ENCODE results near the gene TRAF3.

TRAF3 gene

DNA sequence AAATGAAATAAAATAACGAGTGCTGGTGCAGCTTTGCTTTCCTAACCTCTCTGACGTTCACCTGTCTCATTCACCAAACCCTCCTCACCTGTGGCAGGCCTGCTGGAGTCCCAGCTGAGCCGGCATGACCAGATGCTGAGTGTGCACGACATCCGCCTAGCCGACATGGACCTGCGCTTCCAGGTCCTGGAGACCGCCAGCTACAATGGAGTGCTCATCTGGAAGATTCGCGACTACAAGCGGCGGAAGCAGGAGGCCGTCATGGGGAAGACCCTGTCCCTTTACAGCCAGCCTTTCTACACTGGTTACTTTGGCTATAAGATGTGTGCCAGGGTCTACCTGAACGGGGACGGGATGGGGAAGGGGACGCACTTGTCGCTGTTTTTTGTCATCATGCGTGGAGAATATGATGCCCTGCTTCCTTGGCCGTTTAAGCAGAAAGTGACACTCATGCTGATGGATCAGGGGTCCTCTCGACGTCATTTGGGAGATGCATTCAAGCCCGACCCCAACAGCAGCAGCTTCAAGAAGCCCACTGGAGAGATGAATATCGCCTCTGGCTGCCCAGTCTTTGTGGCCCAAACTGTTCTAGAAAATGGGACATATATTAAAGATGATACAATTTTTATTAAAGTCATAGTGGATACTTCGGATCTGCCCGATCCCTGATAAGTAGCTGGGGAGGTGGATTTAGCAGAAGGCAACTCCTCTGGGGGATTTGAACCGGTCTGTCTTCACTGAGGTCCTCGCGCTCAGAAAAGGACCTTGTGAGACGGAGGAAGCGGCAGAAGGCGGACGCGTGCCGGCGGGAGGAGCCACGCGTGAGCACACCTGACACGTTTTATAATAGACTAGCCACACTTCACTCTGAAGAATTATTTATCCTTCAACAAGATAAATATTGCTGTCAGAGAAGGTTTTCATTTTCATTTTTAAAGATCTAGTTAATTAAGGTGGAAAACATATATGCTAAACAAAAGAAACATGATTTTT is 128.2 kb downstream of the TRAF3 start:
- no peak overlapping the region for H3K4me3 ChIP-seq (ENCODE audit: insufficient read length, low read depth)
- H3K27me3 ChIP-seq (ENCODE audit: insufficient read depth, insufficient read length), result no peaks in the 10 kb centered on the region
- H3K4me1 ChIP-seq (ENCODE audit: insufficient read depth, insufficient read length), result peaks cover 2% of the 10 kb centered on the region
- no peak for DNase-seq (ENCODE audit: low read depth, low spot score)
- H3K9me3 ChIP-seq (ENCODE audit: insufficient read depth, low read length), result peaks cover 14% of the 10 kb centered on the region; the same call in 1 of the 2 replicates
- no peak overlapping the region for H3K9ac ChIP-seq (ENCODE audit: insufficient read length, low read depth)
- peaks cover 48% of the 10 kb centered on the region for H3K36me3 ChIP-seq (ENCODE audit: insufficient read depth, insufficient read length, low read length)
- no peak for TF ChIP-seq SUZ12 (IDR thresholded peaks at IDR 0.05; ENCODE audit: extremely low read depth, insufficient read depth, insufficient read length)
- TF ChIP-seq YY1 (IDR thresholded peaks at IDR 0.05; ENCODE audit: insufficient read depth, insufficient read length), result no peak
- TF ChIP-seq ZNF274 (IDR thresholded peaks at IDR 0.05; ENCODE audit: low read depth, low read length), result no peak

DNA sequence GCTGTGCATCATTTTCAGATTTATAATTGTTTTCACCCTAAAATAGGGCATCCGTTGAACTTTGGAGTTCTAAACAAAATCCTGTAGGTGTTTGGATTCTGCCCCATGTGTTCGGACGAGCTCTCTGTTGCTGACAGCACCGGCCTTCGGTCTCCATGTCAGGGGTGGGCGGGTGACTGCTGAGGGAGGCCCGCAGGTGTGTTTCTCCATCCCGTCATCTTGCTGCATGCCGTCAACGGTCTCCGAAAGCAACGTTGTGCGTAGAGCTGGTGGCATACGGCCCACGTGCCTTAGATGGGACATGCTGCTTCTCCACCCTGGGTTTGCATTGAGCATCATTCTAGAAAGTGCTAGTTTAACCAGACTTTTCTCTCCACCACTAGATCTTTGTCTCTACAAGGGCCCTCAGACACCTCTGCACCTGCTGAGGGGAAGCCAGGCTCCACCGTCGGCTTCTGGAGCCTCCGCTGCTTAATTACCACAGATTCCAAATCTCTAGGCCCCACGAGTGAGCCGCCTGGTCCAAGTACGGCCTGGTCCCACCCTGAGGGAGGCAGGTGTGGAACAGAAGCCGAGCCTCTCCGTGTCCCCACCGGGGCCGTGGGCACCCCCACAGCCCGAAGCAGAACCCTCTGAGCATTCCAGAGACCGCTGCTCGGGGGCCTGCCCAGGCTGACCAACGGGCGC is 129.5 kb downstream of the TRAF3 start:
- Histone ChIP-seq H3K9ac (ENCODE audit: insufficient read length, low read depth) (no peak overlapping the region), H3K4me1 (ENCODE audit: insufficient read depth, insufficient read length) (peaks cover 2% of the 10 kb centered on the region), H3K27me3 (ENCODE audit: insufficient read depth, insufficient read length) (no peaks in the 10 kb centered on the region), H3K9me3 (ENCODE audit: insufficient read depth, low read length) (peaks cover 14% of the 10 kb centered on the region; the same call in 1 of the 2 replicates), H3K36me3 (ENCODE audit: insufficient read depth, insufficient read length, low read length) (peaks cover 45% of the 10 kb centered on the region), H3K4me3 (ENCODE audit: insufficient read length, low read depth) (no peak overlapping the region)
- DNase-seq (ENCODE audit: low read depth, low spot score), result no peak
- TF ChIP-seq YY1 (IDR thresholded peaks at IDR 0.05; ENCODE audit: insufficient read depth, insufficient read length) (no peak), SUZ12 (IDR thresholded peaks at IDR 0.05; ENCODE audit: extremely low read depth, insufficient read depth, insufficient read length) (no peak), ZNF274 (IDR thresholded peaks at IDR 0.05; ENCODE audit: low read depth, low read length) (no peak)

DNA sequence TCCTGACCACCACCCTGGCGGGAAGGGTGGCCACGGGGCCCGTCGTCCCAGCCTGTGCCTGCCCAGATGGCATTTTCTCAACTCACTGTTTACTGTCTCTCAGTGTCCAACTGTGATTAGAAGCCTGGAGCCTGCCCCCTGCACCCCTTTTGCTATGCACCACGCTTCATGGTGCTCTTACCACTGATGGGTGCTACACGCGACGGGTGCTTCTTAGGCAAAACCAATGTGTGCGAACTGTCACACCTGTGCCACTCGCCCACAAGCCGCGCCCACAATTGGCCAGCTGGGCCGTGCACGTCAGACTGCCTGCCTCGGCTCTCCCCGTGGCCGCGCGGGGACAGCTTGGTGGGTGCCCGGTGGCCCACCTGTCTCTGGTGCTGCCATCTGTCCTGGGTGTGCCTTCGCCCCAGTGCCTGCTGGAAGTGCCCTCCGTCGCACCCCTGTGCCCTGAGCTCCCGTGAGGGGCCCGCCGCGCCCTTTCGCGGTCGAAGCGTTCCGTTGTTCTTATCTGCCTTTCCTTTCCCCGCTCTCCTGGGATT is 130.1 kb downstream of the TRAF3 start:
- Histone ChIP-seq H3K36me3 (ENCODE audit: insufficient read depth, insufficient read length, low read length) (peaks cover 47% of the 10 kb centered on the region), H3K4me1 (ENCODE audit: insufficient read depth, insufficient read length) (peaks cover 2% of the 10 kb centered on the region), H3K4me3 (ENCODE audit: insufficient read length, low read depth) (no peak overlapping the region), H3K27me3 (ENCODE audit: insufficient read depth, insufficient read length) (no peaks in the 10 kb centered on the region), H3K9ac (ENCODE audit: insufficient read length, low read depth) (no peak overlapping the region), H3K9me3 (ENCODE audit: insufficient read depth, low read length) (peaks cover 14% of the 10 kb centered on the region; the same call in 1 of the 2 replicates)
- DNase-seq (ENCODE audit: low read depth, low spot score), result no peak
- TF ChIP-seq SUZ12 (IDR thresholded peaks at IDR 0.05; ENCODE audit: extremely low read depth, insufficient read depth, insufficient read length), result no peak
- TF ChIP-seq YY1 (IDR thresholded peaks at IDR 0.05; ENCODE audit: insufficient read depth, insufficient read length), result no peak
- no peak for TF ChIP-seq ZNF274 (IDR thresholded peaks at IDR 0.05; ENCODE audit: low read depth, low read length)

DNA sequence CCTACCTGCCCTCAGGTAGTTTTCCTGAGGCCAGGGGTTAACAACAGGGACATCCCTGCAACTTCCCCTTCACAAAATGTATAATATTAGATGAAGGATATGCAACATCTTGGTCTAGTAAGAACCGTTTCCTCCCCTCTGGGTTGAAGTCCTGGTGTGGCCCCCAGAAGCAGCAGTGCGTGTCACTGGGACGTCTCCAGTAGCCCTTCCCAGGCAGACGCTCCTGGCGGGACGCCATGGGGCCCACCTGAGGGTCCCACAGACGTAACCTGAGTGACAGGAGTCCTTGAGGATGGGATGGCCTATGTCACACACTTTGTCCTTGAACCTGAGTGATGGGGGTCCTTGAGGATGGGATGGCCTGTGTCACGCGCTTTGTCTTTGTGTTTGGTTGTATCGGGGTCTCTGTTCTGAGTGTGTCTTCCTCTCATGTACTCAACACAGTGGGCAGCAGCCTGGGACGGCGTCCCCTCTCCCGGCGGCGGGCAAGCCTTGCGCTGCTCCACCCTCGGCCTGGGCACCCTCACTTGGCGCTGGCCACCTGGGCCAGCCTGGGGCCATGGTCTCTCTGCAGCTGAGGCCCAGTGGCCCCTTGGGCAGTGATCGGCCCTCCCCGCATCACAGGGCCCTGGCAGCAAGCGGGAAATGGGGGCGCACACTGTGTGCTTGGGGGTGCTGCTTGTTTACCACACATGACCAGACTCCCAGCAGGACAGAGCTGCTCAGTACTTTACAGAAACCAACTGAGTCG is 130.9 kb downstream of the TRAF3 start:
- Histone ChIP-seq H3K9me3 (ENCODE audit: insufficient read depth, low read length) (peaks cover 14% of the 10 kb centered on the region; the same call in 1 of the 2 replicates), H3K9ac (ENCODE audit: insufficient read length, low read depth) (no peak overlapping the region), H3K36me3 (ENCODE audit: insufficient read depth, insufficient read length, low read length) (peaks cover 41% of the 10 kb centered on the region), H3K4me1 (ENCODE audit: insufficient read depth, insufficient read length) (no peaks in the 10 kb centered on the region), H3K4me3 (ENCODE audit: insufficient read length, low read depth) (no peak overlapping the region), H3K27me3 (ENCODE audit: insufficient read depth, insufficient read length) (no peaks in the 10 kb centered on the region)
- TF ChIP-seq ZNF274 (IDR thresholded peaks at IDR 0.05; ENCODE audit: low read depth, low read length), result no peak
- no peak for TF ChIP-seq YY1 (IDR thresholded peaks at IDR 0.05; ENCODE audit: insufficient read depth, insufficient read length)
- TF ChIP-seq SUZ12 (IDR thresholded peaks at IDR 0.05; ENCODE audit: extremely low read depth, insufficient read depth, insufficient read length), result no peak
- DNase-seq (ENCODE audit: low read depth, low spot score), result no peak

DNA sequence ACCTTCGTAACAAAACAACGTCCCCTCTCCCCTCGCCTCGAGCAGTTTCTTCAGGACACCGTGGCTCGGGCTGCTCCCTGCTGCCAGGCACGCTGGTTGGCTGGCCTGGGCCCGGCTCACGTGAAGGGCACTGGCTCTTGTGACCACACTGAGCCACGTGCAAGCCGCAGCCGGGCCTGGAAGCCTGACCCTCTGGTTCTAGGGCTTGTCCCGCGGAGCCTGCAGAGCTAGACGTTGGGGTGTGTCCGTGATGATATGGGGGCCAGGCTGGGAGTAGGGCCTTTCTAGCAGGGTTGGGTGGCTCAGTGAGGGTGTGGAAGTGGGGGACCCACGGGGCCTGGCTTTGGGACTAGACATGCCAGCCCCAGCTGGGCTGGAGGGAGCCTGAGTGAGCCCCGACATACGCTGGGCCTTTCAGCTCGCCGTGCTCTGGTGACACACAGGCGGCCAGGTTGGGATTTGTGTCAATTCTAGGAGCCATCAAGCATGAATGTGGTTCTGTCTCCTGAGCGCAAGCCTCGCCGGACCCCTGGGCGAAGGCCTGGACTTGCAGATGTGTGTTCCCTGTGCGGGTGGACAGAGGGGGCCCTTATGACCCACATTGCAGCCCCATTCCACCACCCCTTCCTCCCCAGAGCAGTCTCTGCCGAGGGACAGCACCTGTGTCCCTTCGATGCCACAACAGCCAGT is 131.7 kb downstream of the TRAF3 start:
- Histone ChIP-seq H3K4me3 (ENCODE audit: insufficient read length, low read depth) (no peak overlapping the region), H3K27me3 (ENCODE audit: insufficient read depth, insufficient read length) (no peaks in the 10 kb centered on the region), H3K4me1 (ENCODE audit: insufficient read depth, insufficient read length) (peaks cover 4% of the 10 kb centered on the region), H3K9ac (ENCODE audit: insufficient read length, low read depth) (no peak overlapping the region), H3K36me3 (ENCODE audit: insufficient read depth, insufficient read length, low read length) (peaks cover 34% of the 10 kb centered on the region), H3K9me3 (ENCODE audit: insufficient read depth, low read length) (peaks cover 14% of the 10 kb centered on the region; the same call in 1 of the 2 replicates)
- TF ChIP-seq SUZ12 (IDR thresholded peaks at IDR 0.05; ENCODE audit: extremely low read depth, insufficient read depth, insufficient read length) (no peak), ZNF274 (IDR thresholded peaks at IDR 0.05; ENCODE audit: low read depth, low read length) (no peak), YY1 (IDR thresholded peaks at IDR 0.05; ENCODE audit: insufficient read depth, insufficient read length) (no peak)
- DNase-seq (ENCODE audit: low read depth, low spot score), result no peak

DNA sequence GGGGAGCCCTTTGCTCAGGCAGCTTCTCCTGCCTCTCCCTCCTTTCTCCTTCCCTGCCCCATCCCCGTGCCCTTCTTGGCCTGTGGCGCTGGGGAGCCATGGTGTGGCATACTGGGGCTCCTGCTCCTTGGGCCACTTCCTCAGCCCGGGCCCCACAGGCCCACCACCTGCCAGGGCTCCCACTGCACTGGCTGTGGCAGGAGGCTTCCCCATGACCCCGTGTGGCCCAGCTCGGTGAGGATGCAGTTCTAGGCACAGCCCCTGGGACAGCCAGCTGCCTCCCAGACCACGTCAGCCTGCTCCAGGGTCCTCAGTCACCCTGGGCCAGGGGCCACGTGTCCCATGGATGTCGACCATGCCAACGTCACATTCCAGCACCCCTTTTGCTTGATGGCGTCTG is 132.2 kb downstream of the TRAF3 start:
- DNase-seq (ENCODE audit: low read depth, low spot score), result no peak
- TF ChIP-seq SUZ12 (IDR thresholded peaks at IDR 0.05; ENCODE audit: extremely low read depth, insufficient read depth, insufficient read length), result no peak
- no peak for TF ChIP-seq ZNF274 (IDR thresholded peaks at IDR 0.05; ENCODE audit: low read depth, low read length)
- TF ChIP-seq YY1 (IDR thresholded peaks at IDR 0.05; ENCODE audit: insufficient read depth, insufficient read length), result no peak
- Histone ChIP-seq H3K9ac (ENCODE audit: insufficient read length, low read depth) (no peak overlapping the region), H3K4me3 (ENCODE audit: insufficient read length, low read depth) (no peak overlapping the region), H3K27me3 (ENCODE audit: insufficient read depth, insufficient read length) (no peaks in the 10 kb centered on the region), H3K9me3 (ENCODE audit: insufficient read depth, low read length) (peaks cover 14% of the 10 kb centered on the region; the same call in 1 of the 2 replicates), H3K36me3 (ENCODE audit: insufficient read depth, insufficient read length, low read length) (peaks cover 31% of the 10 kb centered on the region), H3K4me1 (ENCODE audit: insufficient read depth, insufficient read length) (peaks cover 4% of the 10 kb centered on the region)

All from NT2/D1 (cell line).